RWPE2 (cell line): ENCODE results near the gene SINHCAF.
A peak's percentile ranks its signal among the peaks of the same experiment; 100 is the strongest.

Experiments used
- ATAC-seq: fragments of 200-7000 bp; cut with Tn5 transposase; 3 replicates; pipeline ENCODE4 v1.9.1; 2021; ENCODE audit warnings: low read depth
- DNase-seq: peaks from one replicate; pipeline ENCODE4 v3.0.0-alpha.2; 2020; ENCODE audit warnings: low spot score
- H3K27ac ChIP-seq: fragments of 450-650 bp; 2 replicates; pipeline ENCODE4 v1.5.1; 2017; ENCODE audit warnings: mild to moderate bottlenecking; ENCODE audit not compliant: poor library complexity, severe bottlenecking
- H3K27me3 ChIP-seq: fragments of 250-450 bp; sonication (Bioruptor Pico); 2 replicates; pipeline ENCODE4 v1.5.1; 2021; ENCODE audit warnings: mild to moderate bottlenecking, moderate library complexity; ENCODE audit not compliant: insufficient read depth, poor library complexity, severe bottlenecking
- H3K36me3 ChIP-seq: fragments of 250-450 bp; sonication (Bioruptor Pico); 2 replicates; pipeline ENCODE4 v1.5.1; 2020; ENCODE audit warnings: low read depth, mild to moderate bottlenecking, moderate library complexity
- H3K4me1 ChIP-seq: fragments of 250-450 bp; sonication (Bioruptor Pico); 2 replicates; pipeline ENCODE4 v1.5.1; 2021; ENCODE audit warnings: mild to moderate bottlenecking, moderate library complexity; ENCODE audit not compliant: insufficient read depth, poor library complexity, severe bottlenecking
- H3K4me3 ChIP-seq: fragments of 250-450 bp; sonication (Bioruptor Pico); 2 replicates; pipeline ENCODE4 v1.5.1; 2021; ENCODE audit warnings: mild to moderate bottlenecking, moderate library complexity; ENCODE audit not compliant: severe bottlenecking
- H3K9me3 ChIP-seq: fragments of 250-450 bp; sonication (Bioruptor Pico); 2 replicates; pipeline ENCODE4 v1.5.1; 2021; ENCODE audit warnings: mild to moderate bottlenecking, moderate library complexity; ENCODE audit not compliant: severe bottlenecking
- CTCF ChIP-seq: fragments of 450-650 bp; IDR thresholded peaks from one replicate; pipeline ENCODE4 v1.5.1; 2017; ENCODE audit warnings: mild to moderate bottlenecking, moderate library complexity; ENCODE audit not compliant: poor library complexity, severe bottlenecking

SINHCAF gene

DNA sequence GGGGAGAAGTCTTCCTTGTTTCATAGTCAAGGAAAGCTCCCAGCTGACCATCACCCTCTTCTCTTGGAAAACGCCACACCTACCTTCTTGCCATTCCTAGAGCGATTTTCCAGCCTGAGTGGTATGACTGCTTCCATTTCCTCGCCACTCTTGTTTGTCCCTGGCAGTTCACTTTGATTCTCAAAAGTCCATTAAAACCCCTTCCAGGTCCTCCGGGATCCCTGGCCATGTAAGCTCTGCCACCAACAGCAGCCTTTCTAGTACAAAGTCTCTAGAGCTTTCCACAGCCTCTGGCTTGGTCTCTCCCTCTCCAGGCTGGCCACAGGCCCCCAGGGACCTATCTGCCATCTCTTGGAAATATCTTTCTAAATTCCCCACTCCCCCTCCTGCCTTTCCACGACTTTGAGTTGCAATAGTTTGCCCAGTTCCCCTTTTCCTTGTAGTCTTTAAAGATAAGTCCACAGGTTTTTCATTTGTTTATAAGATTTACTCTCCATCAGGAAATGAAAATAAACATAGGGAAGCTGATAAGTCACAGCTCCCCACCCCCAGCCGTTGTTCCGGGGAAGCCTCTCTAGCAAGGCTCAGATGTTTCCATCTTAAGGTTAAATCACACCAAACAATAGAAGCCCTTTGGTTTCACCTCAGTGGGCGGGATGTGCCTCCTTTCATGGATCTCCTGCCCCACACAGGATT is 42.9 kb upstream of the SINHCAF start:
- no peaks in the 10 kb centered on the region for H3K9me3 ChIP-seq
- ATAC-seq (no peak), DNase-seq (no peak)
- H3K4me3 ChIP-seq = no peak overlapping the region
- H3K27me3 ChIP-seq = no peaks in the 10 kb centered on the region
- no peak overlapping the region for H3K27ac ChIP-seq
- H3K36me3 ChIP-seq = no peaks in the 10 kb centered on the region
- TF ChIP-seq CTCF = no peak
- H3K4me1 ChIP-seq = no peaks in the 10 kb centered on the region

GRCh38 chr12:31366104-31366621 is 40.2 kb upstream of the SINHCAF start:
- TF ChIP-seq CTCF = no peak
- Histone ChIP-seq H3K36me3 (no peaks in the 10 kb centered on the region), H3K4me1 (peaks cover 3% of the 10 kb centered on the region), H3K27ac (no peak overlapping the region), H3K4me3 (no peak overlapping the region), H3K27me3 (no peaks in the 10 kb centered on the region), H3K9me3 (no peaks in the 10 kb centered on the region)
- ATAC-seq (no peak), DNase-seq (no peak)

GRCh38 chr12:31363831-31364230 is 37.9 kb upstream of the SINHCAF start:
- H3K27ac ChIP-seq = no peak overlapping the region
- ATAC-seq (no peak), DNase-seq (no peak)
- no peaks in the 10 kb centered on the region for H3K27me3 ChIP-seq
- no peaks in the 10 kb centered on the region for H3K9me3 ChIP-seq
- TF ChIP-seq CTCF = no peak
- H3K4me3 ChIP-seq = no peak overlapping the region
- H3K4me1 ChIP-seq = peaks cover 10% of the 10 kb centered on the region
- H3K36me3 ChIP-seq = no peaks in the 10 kb centered on the region

DNA sequence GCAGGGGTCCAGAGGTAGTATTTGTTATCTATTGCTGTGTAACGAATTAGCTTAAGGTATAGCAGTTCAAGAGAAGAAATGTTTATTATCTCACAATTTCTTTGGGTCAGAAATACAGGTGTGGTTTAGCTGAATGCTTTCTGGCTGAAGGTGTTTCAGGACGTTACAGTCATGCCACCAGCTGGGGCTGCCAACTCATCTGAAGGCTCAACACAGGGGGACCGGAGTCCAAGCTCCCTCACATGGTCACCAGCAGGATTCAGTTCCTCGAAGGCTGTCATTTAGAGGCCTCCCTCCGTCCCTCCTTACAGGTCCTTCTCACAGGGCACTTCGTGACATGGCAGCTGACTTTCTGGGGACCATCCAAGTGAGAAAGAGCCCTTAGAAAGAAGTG is 37.5 kb upstream of the SINHCAF start:
- DNase-seq (no peak), ATAC-seq (no peak)
- Histone ChIP-seq H3K4me3 (no peak overlapping the region), H3K9me3 (no peaks in the 10 kb centered on the region), H3K27me3 (no peaks in the 10 kb centered on the region), H3K36me3 (no peaks in the 10 kb centered on the region), H3K27ac (no peak overlapping the region), H3K4me1 (peaks cover 10% of the 10 kb centered on the region)
- no peak for TF ChIP-seq CTCF

DNA sequence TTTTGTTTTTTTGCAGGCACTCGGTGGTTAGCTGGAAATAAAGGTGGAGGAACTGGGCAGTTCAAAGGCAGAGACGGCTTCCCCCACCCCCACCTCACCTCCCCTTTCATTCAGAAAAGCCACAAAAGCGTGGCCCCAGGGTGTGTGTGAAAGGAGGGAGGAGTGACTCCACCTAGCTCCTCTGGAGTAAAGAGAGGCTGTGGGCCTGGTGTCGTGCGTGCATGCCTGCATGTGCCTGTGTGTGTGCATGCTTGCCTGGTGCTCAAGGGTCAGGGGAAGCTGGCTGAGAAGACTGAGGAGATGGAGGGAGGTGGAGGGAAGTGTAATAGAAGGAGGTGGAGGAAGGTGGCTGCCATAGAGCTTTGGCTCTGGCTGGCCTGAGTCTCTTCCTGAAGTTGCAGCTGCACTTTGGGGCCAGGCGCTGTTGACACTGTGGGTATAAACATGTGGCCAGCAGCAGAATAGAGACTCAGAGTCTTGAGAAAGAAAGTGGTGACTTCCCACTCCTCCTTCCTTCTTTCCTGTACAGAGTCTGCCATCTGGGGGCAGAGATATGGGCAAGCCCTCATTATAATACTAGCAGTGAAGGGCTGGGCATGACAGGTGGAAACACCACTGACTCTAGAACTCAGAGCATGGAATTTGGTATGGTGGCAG is 36.9 kb upstream of the SINHCAF start:
- peak; percentile 11 for TF ChIP-seq CTCF
- Histone ChIP-seq H3K27me3 (no peaks in the 10 kb centered on the region), H3K36me3 (no peaks in the 10 kb centered on the region), H3K9me3 (no peaks in the 10 kb centered on the region), H3K27ac (no peak overlapping the region), H3K4me3 (no peak overlapping the region), H3K4me1 (peaks cover 10% of the 10 kb centered on the region)
- peak; percentile 68 for ATAC-seq
- no peak for DNase-seq
